Measurements from ENCODE around the gene AKAP5. TPM values are rescaled to one million over a fixed set of nuclear protein-coding genes. Genes with fewer than 3 reads are reported as not detected.

AKAP5 gene
- total and polyA plus RNA-seq, 2 of the 8 experiments (the other 6 are each of a cell fraction or from before 2014, with no cell fraction given), result 0.50 to 3.8 TPM

DNA sequence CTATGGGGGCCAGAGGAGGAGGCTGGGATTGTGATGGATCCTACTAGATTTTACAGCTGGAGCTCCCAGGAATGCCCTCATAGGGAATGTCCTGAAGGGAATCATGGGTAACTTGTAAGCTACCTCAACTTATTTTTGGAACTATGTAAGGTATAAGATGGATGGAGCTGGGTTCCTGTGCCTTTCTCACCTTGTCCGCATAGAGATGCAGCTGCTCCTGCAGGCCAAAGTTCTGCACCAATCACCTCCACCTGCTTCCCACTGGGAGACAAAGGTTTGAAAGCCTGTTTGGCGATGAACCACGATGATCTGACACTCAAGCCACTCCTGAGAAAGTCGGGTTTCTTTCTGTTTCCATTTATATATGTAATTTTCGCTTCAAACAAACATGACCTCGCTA is 648 bp upstream of the AKAP5 start:
- Histone ChIP-seq H4K5ac (ENCODE audit: insufficient read length, low read depth, low read length) (no peak overlapping the region), H3K4me1 (replicated peaks in 1 of 4; ENCODE audit: control insufficient read depth in 3 of 4, insufficient read depth in 4 of 4, low read length in 3 of 4) (peaks cover 0 to 6% (median 4%) of the 10 kb centered on the region in 4 experiments; a peak in 4 of 7 replicates), H3K79me1 (ENCODE audit: low read depth, low read length) (no peaks in the 10 kb centered on the region), H3K23ac (ENCODE audit: insufficient read length) (no peak overlapping the region), H2BK5ac (ENCODE audit: low read depth, low read length) (no peak overlapping the region), H3K79me2 (ENCODE audit: control insufficient read depth in 1 of 2, insufficient read depth in 2 of 2, low read length in 2 of 2) (no peaks in the 10 kb centered on the region), H2BK20ac (ENCODE audit: low read length) (no peak overlapping the region), H2BK12ac (ENCODE audit: low read depth, low read length) (no peak overlapping the region), H2AK5ac (ENCODE audit: low read depth, low read length) (no peak overlapping the region), H3K36me3 (ENCODE audit: control insufficient read depth in 2 of 4, insufficient read depth in 4 of 4, low read length in 3 of 4) (peaks cover 0 to 10% (median 4%) of the 10 kb centered on the region in 4 experiments; a peak in 6 of 8 replicates), H3K4me3 (ENCODE audit: extremely low read depth in 1 of 4, insufficient read depth in 2 of 4, low read depth in 3 of 4, low read length in 4 of 4) (peak overlapping the region; percentile 51 to 70 (median 61)), H3K23me2 (ENCODE audit: low read depth, low read length) (peaks cover 13% of the 10 kb centered on the region), H3K4me2 (ENCODE audit: insufficient read depth in 1 of 2, low read depth in 2 of 2, low read length in 2 of 2) (peak overlapping the region; percentile 85 to 89), H3K4ac (replicated peaks; ENCODE audit: insufficient read length, low read depth, low read length) (no peak overlapping the region), H4K8ac (ENCODE audit: extremely low read depth, insufficient read depth, low read length) (no peak overlapping the region), H3K18ac (ENCODE audit: extremely low read depth, low read length) (no peak overlapping the region), H3K9me3 (ENCODE audit: insufficient read depth in 2 of 2, low read depth in 1 of 2, low read length in 1 of 2) (no peaks in the 10 kb centered on the region), H3K27ac (ENCODE audit: low read depth, low read length) (no peak overlapping the region), H2BK120ac (replicated peaks; ENCODE audit: low read depth, low read length) (no peak overlapping the region), H4K91ac (replicated peaks; ENCODE audit: insufficient read length, low read length) (no peak overlapping the region), H3K9ac (replicated peaks in 1 of 4; ENCODE audit: extremely low read depth in 1 of 4, low read depth in 3 of 4, low read length in 3 of 4) (peak overlapping the region in 3 of 4 experiments; percentile 5 to 20 (median 6); a peak in 3 of 7 replicates), H3K14ac (ENCODE audit: insufficient read length) (no peak overlapping the region), H2AFZ (ENCODE audit: low read length) (0 out of 2 replicates have a peak overlapping the region, but pooled peaks have one; percentile 83), H3K56ac (replicated peaks; ENCODE audit: insufficient read length, low read depth, low read length) (no peak overlapping the region), H3K27me3 (replicated peaks in 1 of 4; ENCODE audit: control insufficient read depth in 3 of 4, extremely low read depth in 1 of 4, insufficient read depth in 3 of 4, low read length in 3 of 4) (no peaks in the 10 kb centered on the region), H4K20me1 (replicated peaks in 1 of 2; ENCODE audit: control insufficient read depth in 1 of 2, insufficient read depth in 2 of 2, low read length in 2 of 2) (peaks cover 2 to 3% of the 10 kb centered on the region in 2 experiments), H2BK15ac (ENCODE audit: low read length) (no peak overlapping the region)
- FAIRE-seq, result no peak
- CTCF ChIA-PET (ENCODE audit: partially characterized antibody), result interaction anchor here (0.9 to 1.2 kb wide), 2 partner anchors 34 to 46 kb away, joined by 3 read pairs; no protein-coding TSS in a partner anchor
- DNase-seq (ENCODE audit: low read depth in 1 of 2, low spot score in 2 of 2), result peak in 1 of 2 experiments; percentile 57
- POLR2A ChIA-PET (ENCODE audit: partially characterized antibody), result interaction anchor here (1.1 to 6.1 kb wide), 6 partner anchors 10 to 53 kb away, joined by 3 to 52 read pairs (median 6); partner anchors contain the start of genes ZBTB1 and ZBTB25
- WGBS, 2 experiments (ENCODE audit: extremely low coverage in 1 of 2, insufficient coverage in 1 of 2, insufficient read length in 1 of 2, insufficient replicate concordance in 2 of 2, low coverage in 1 of 2, low lambda C conversion rate in 2 of 2, missing lambda C conversion rate in 1 of 2), result 8% methylated on average over 6 of the region's 6 CpGs; no CpG with 5 or more reads in 1 of the 2 experiments
- no peak for TF ChIP-seq CREB1 (IDR thresholded peaks at IDR 0.05)
- no peak for TF ChIP-seq EGR1 (IDR thresholded peaks at IDR 0.05; ENCODE audit: borderline replicate concordance, low read depth, low read length)
- no peak for TF ChIP-seq ASH2L (IDR thresholded peaks at IDR 0.05; ENCODE audit: low read length)
- TF ChIP-seq POLR2A (IDR thresholded peaks at IDR 0.05; ENCODE audit: control extremely low read depth in 1 of 2, low read depth in 2 of 2, low read length in 2 of 2), result peak in 1 of 2 experiments; percentile 36; a peak in 1 of 3 replicates
- TF ChIP-seq, protein P1, sequence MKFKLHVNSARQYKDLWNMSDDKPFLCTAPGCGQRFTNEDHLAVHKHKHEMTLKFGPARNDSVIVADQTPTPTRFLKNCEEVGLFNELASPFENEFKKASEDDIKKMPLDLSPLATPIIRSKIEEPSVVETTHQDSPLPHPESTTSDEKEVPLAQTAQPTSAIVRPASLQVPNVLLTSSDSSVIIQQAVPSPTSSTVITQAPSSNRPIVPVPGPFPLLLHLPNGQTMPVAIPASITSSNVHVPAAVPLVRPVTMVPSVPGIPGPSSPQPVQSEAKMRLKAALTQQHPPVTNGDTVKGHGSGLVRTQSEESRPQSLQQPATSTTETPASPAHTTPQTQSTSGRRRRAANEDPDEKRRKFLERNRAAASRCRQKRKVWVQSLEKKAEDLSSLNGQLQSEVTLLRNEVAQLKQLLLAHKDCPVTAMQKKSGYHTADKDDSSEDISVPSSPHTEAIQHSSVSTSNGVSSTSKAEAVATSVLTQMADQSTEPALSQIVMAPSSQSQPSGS (IDR thresholded peaks at IDR 0.05; ENCODE audit: low read length), result peak; percentile 50; the same call in 1 of the 2 replicates
- TF ChIP-seq TCF12 (IDR thresholded peaks at IDR 0.05; ENCODE audit: low read depth, low read length), result no peak
- TF ChIP-seq, protein P2, sequence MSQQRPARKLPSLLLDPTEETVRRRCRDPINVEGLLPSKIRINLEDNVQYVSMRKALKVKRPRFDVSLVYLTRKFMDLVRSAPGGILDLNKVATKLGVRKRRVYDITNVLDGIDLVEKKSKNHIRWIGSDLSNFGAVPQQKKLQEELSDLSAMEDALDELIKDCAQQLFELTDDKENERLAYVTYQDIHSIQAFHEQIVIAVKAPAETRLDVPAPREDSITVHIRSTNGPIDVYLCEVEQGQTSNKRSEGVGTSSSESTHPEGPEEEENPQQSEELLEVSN (IDR thresholded peaks at IDR 0.05), result peak; percentile 23; the same call in 1 of the 2 replicates
- TF ChIP-seq SIN3A (conservative IDR thresholded peaks at IDR 0.05 in 1 of 2, IDR thresholded peaks at IDR 0.05 in 1 of 2; ENCODE audit: low read depth in 1 of 2, low read length in 2 of 2), result no peak
- TF ChIP-seq SRF (IDR thresholded peaks at IDR 0.05; ENCODE audit: low read depth, low read length), result no peak
- no peak for TF ChIP-seq TAF7 (optimal IDR thresholded peaks at IDR 0.05; ENCODE audit: borderline replicate concordance, low read depth, low read length)
- no peak for TF ChIP-seq TEAD4 (IDR thresholded peaks at IDR 0.05; ENCODE audit: low read depth, low read length)
- no peak for TF ChIP-seq GTF2F1 (IDR thresholded peaks at IDR 0.05; ENCODE audit: borderline replicate concordance, low read depth, low read length)
